K562 (cell line): ENCODE measurements around the gene GPR32. TPM values are rescaled to one million over a fixed set of nuclear protein-coding genes. Genes with fewer than 3 reads are reported as not detected.
A peak's percentile ranks its signal among the peaks of the same experiment; 100 is the strongest.

Source experiments
- ARID2 ChIP-seq: fragments of 450-650 bp; IDR thresholded peaks from 2 replicates; pipeline ENCODE4 v1.6.1; 2017; ENCODE audit warnings: antibody characterized with exemption, mild to moderate bottlenecking
- CBX8 ChIP-seq: fragments of 200-600 bp; sonication (generic); IDR thresholded peaks from 2 replicates; pipeline ENCODE4 v1.6.1; 2012; ENCODE audit warnings: borderline replicate concordance, mixed run types, low read depth, mild to moderate bottlenecking, moderate library complexity, mixed read lengths, low read length, control low read depth, inconsistent platforms; ENCODE audit not compliant: poor library complexity, severe bottlenecking; ENCODE audit errors: extremely low read depth
- CGGBP1 ChIP-seq: fragments of 250-450 bp; sonication (Bioruptor Pico); IDR thresholded peaks from 2 replicates; pipeline ENCODE4 v1.9.0; 2021; ENCODE audit warnings: mild to moderate bottlenecking
- DLX4 ChIP-seq: fragments of 250-450 bp; sonication (Bioruptor Pico); IDR thresholded peaks from 2 replicates; pipeline ENCODE4 v1.6.1; 2021; ENCODE audit warnings: mild to moderate bottlenecking
- GABPB2 ChIP-seq: fragments of 250-450 bp; sonication (Bioruptor Pico); conservative IDR thresholded peaks from 2 replicates; pipeline ENCODE4 v1.5.1; 2021; ENCODE audit warnings: mild to moderate bottlenecking
- GATA2 ChIP-seq: sonication (generic); formaldehyde crosslinking; IDR thresholded peaks from 2 replicates; pipeline ENCODE4 v1.4.0; 2020; ENCODE audit warnings: mild to moderate bottlenecking, missing genetic modification reagents
- HNRNPUL1 ChIP-seq: fragments of 200-400 bp; formaldehyde crosslinking; IDR thresholded peaks from 2 replicates; pipeline ENCODE4 v1.6.1; 2017; ENCODE audit warnings: low read length
- RFX5 ChIP-seq: IDR thresholded peaks from 2 replicates; pipeline ENCODE4 v1.6.1; 2011; ENCODE audit warnings: low read depth, mild to moderate bottlenecking, improper control_type of control experiment, low read length
- SFPQ ChIP-seq: fragments of 200-400 bp; formaldehyde crosslinking; IDR thresholded peaks from 2 replicates; pipeline ENCODE4 v1.6.1; 2017; ENCODE audit warnings: mild to moderate bottlenecking, low read depth, low read length, moderate library complexity
- SRF ChIP-seq, 2 experiments: fragments of 250-450, 450-650 bp in 1 of 2; sonication (Bioruptor Pico) in 1 of 2; sonication (generic) in 1 of 2; formaldehyde crosslinking; IDR thresholded peaks; 2 replicates each; pipeline versions ENCODE4 v1.5.0 to v1.5.1; 2020 to 2022; ENCODE audit warnings: mild to moderate bottlenecking in 1 of 2, missing genetic modification reagents in 1 of 2
- ZBTB26 ChIP-seq: fragments of 450-650 bp; formaldehyde crosslinking; IDR thresholded peaks from 2 replicates; pipeline ENCODE4 v1.4.0; 2022; ENCODE audit warnings: missing genetic modification characterization
- ZBTB33 ChIP-seq: sonication (generic); formaldehyde crosslinking; IDR thresholded peaks from 2 replicates; pipeline ENCODE4 v1.8.1; 2023; ENCODE audit warnings: mild to moderate bottlenecking, missing genetic modification reagents
- ZNF212 ChIP-seq: fragments of 450-650 bp; formaldehyde crosslinking; IDR thresholded peaks from 2 replicates; pipeline ENCODE4 v1.4.0; 2020; ENCODE audit warnings: mild to moderate bottlenecking
- ZNF253 ChIP-seq: fragments of 250-450 bp; sonication (Bioruptor Pico); conservative IDR thresholded peaks from 2 replicates; pipeline ENCODE4 v1.6.1; 2021; ENCODE audit warnings: mild to moderate bottlenecking
- ZNF263 ChIP-seq: sonication (generic); formaldehyde crosslinking; IDR thresholded peaks from 2 replicates; pipeline ENCODE4 v1.8.0; 2022; ENCODE audit warnings: mild to moderate bottlenecking, missing genetic modification reagents, borderline replicate concordance
- ZNF431 ChIP-seq: sonication (generic); formaldehyde crosslinking; IDR thresholded peaks from 2 replicates; pipeline ENCODE4 v1.8.0; 2022; ENCODE audit warnings: mild to moderate bottlenecking, missing genetic modification reagents
- ZNF512 ChIP-seq: IDR thresholded peaks from 2 replicates; pipeline ENCODE4 v1.6.1; 2016; ENCODE audit warnings: missing genetic modification characterization, missing compliant biosample characterization
- ZNF76 ChIP-seq: fragments of 250-450 bp; sonication (Bioruptor Pico); IDR thresholded peaks from 2 replicates; pipeline ENCODE4 v1.4.0; 2020; ENCODE audit warnings: mild to moderate bottlenecking, moderate library complexity, borderline replicate concordance
- ZSCAN29 ChIP-seq: fragments of 450-650 bp; IDR thresholded peaks from 2 replicates; pipeline ENCODE4 v1.6.1; 2017
- polyA plus RNA-seq, 8 experiments: library from polyadenylated mRNA; depleted of rRNA in 4 of 8; stranded (reverse) in 5 of 8; unstranded in 3 of 8; fragments of >200 nt; fragmentation: Nextera tagmentation in 2 of 8; fragmentation: Illumina TruSeq in 1 of 8; extraction: Ambion mirVana in 2 of 8; extraction: Trizol in 1 of 8; gene quantifications; 2 replicates each; pipeline versions ENCODE4 v1.2.1 to v1.2.3, GENCODE V29; 2011 to 2014; ENCODE audit warnings: inconsistent platforms in 1 of 8, missing spikeins in 1 of 8
- total RNA-seq, 7 experiments: library from RNA; depleted of rRNA in 6 of 7; stranded (reverse); fragments of >200 nt in 6 of 7; fragmentation: Illumina TruSeq in 2 of 7; extraction: Trizol in 2 of 7; gene quantifications; 2 replicates each; pipeline versions ENCODE4 v1.2.1 to v1.2.3, GENCODE V29; 2011 to 2021; ENCODE audit warnings: low replicate concordance in 1 of 7

Gene GPR32
- total and polyA plus RNA-seq, 9 of the 15 experiments (the other 6 are each of a cell fraction or from before 2014, with no cell fraction given): not detected

GRCh38 chr19:50728084-50728737, 42.1 kb upstream of the GPR32 start (continued):
- TF ChIP-seq ZBTB26 (CRISPR knock-in tag) (no peak), SFPQ (no peak), ZNF431 (no peak), ZBTB33 (no peak), ZSCAN29 (no peak), GABPB2 (CRISPR knock-in tag) (no peak), ZNF263 (CRISPR knock-in tag) (no peak), ZNF212 (CRISPR knock-in tag) (no peak), RFX5 (no peak), ZNF76 (CRISPR knock-in tag) (0 out of 2 replicates have a peak, but pooled peaks have one; percentile 49), GATA2 (CRISPR knock-in tag) (no peak), SRF (CRISPR knock-in tag; IDR thresholded peaks at IDR 0.05) (peak in 1 of 2 experiments; percentile 64; a peak in 2 of 4 replicates), ZNF253 (CRISPR knock-in tag) (no peak), CGGBP1 (CRISPR knock-in tag) (no peak), HNRNPUL1 (no peak), CBX8 (no peak), DLX4 (no peak), ARID2 (no peak), ZNF512 (tag) (no peak)
